ENCODE results near the gene CD93. TPM values are rescaled to one million over a fixed set of nuclear protein-coding genes. Genes with fewer than 3 reads are reported as not detected.

CD93 gene
- 0.14 and 2.1 TPM in 2 replicates for total RNA-seq

GRCh38 chr20:23086056-23086566, at the start of gene CD93:
Gene CD93 (minus strand): TSS chr20:23086324. CDS start chr20:23086192, 132 bp downstream.

GRCh38 chr20:23049201-23050075, 36.7 kb downstream of the CD93 start, which contains the start of gene THBD:
Gene THBD (minus strand): TSS chr20:23049672. CDS start chr20:23049504, 168 bp downstream.

GRCh38 chr20:23034721-23035671, 51.1 kb downstream of the CD93 start, which contains the start of gene SSTR4:
Gene SSTR4 (plus strand): TSS chr20:23035312. CDS start chr20:23035484, 172 bp downstream.

Other genes starting within 250 kb of the CD93 start
- not detected in 2 replicates for gene SSTR4, start 51.0 kb downstream of the CD93 start, total RNA-seq
- gene THBD, start 36.7 kb downstream of the CD93 start, total RNA-seq, result 1.00 and 1.2 TPM in 2 replicates

All from smooth muscle cell of bladder (primary cell).